SK-N-SH (cell line): Measurements from ENCODE around the gene SVIL. TPM values are rescaled to one million over a fixed set of nuclear protein-coding genes. Genes with fewer than 3 reads are reported as not detected.

Source experiments
- CTCF ChIA-PET: fragments of 300-600, 350-600 bp; formaldehyde crosslinking; extraction: SDS; loops from one replicate; lab custom pipeline; 2021; lab: Yijun Ruan, JAX
- POLR2A ChIA-PET: fragments of 350-600 bp; sonication (Branson Sonifier 250); formaldehyde crosslinking; extraction: SDS; loops from one replicate; lab custom pipeline; 2020; ENCODE audit warnings: antibody characterized with exemption, inconsistent platforms; lab: Yijun Ruan, JAX
- DNase-seq: peaks from one replicate; pipeline ENCODE4 v3.0.0; 2012
- H2AFZ ChIP-seq: fragments of 200-600 bp; sonication (generic); 2 replicates; pipeline ENCODE4 v1.8.1; 2016; ENCODE audit warnings: antibody characterized with exemption, mild to moderate bottlenecking, low read depth
- H3F3A ChIP-seq: fragments of 200-600 bp; sonication (generic); replicated peaks from 2 replicates; pipeline ENCODE3; 2016; ENCODE audit warnings: antibody characterized with exemption, mild to moderate bottlenecking; ENCODE audit not compliant: insufficient read depth
- H3K27ac ChIP-seq, 2 experiments: fragments of 200-500 bp in 1 of 2; fragments of 200-600 bp in 1 of 2; sonication (Bioruptor generic) in 1 of 2; sonication (generic), shearing (Covaris generic) in 1 of 2; 2 replicates each; pipeline versions ENCODE4 v1.5.1 to v1.6.1; 2014 to 2016; ENCODE audit warnings: low read depth in 2 of 2, inconsistent platforms in 1 of 2, low read length in 1 of 2, mild to moderate bottlenecking in 1 of 2, mixed read lengths in 1 of 2
- H3K27me3 ChIP-seq: fragments of 200-600 bp; sonication (generic), shearing (Covaris generic); 2 replicates; pipeline ENCODE4 v1.6.1; 2016; ENCODE audit warnings: mixed run types; ENCODE audit not compliant: insufficient read depth
- H3K36me3 ChIP-seq, 2 experiments: fragments of 200-500 bp in 1 of 2; fragments of 200-600 bp in 1 of 2; sonication (Bioruptor generic) in 1 of 2; sonication (generic) in 1 of 2; replicated peaks in 1 of 2; 2 replicates each; pipeline versions ENCODE3 to v1.5.1; 2014 to 2016; ENCODE audit warnings: low read length in 1 of 2, mild to moderate bottlenecking in 1 of 2; ENCODE audit not compliant: insufficient read depth in 2 of 2, control insufficient read depth in 1 of 2
- H3K4me1 ChIP-seq, 2 experiments: fragments of 200-500 bp in 1 of 2; fragments of 200-600 bp in 1 of 2; sonication (Bioruptor generic) in 1 of 2; sonication (generic), shearing (Covaris generic) in 1 of 2; 2 replicates each; pipeline versions ENCODE4 v1.5.1 to v1.6.1; 2014 to 2016; ENCODE audit warnings: low read depth in 1 of 2, low read length in 1 of 2, mixed run types in 1 of 2; ENCODE audit not compliant: insufficient read depth in 2 of 2, control insufficient read depth in 1 of 2
- H3K4me2 ChIP-seq: fragments of 200-600 bp; sonication (generic), shearing (Covaris generic); 2 replicates; pipeline ENCODE4 v1.6.1; 2017; ENCODE audit warnings: mixed run types
- H3K4me3 ChIP-seq, 2 experiments: fragments of 200-500 bp in 1 of 2; fragments of 200-600 bp in 1 of 2; sonication (Bioruptor generic) in 1 of 2; sonication (generic), shearing (Covaris generic) in 1 of 2; 2 replicates each; pipeline versions ENCODE4 v1.5.1 to v1.8.1; 2014 to 2016; ENCODE audit warnings: low read depth in 2 of 2, inconsistent platforms in 1 of 2, low read length in 1 of 2, mild to moderate bottlenecking in 1 of 2, mixed read lengths in 1 of 2, moderate library complexity in 1 of 2
- H3K79me2 ChIP-seq: fragments of 200-600 bp; sonication (generic); 2 replicates; pipeline ENCODE4 v1.8.1; 2017; ENCODE audit warnings: mild to moderate bottlenecking; ENCODE audit not compliant: insufficient read depth
- H3K9ac ChIP-seq: fragments of 200-600 bp; sonication (generic); 2 replicates; pipeline ENCODE4 v1.6.1; 2017; ENCODE audit warnings: mixed run types
- H3K9me2 ChIP-seq: fragments of 200-600 bp; sonication (generic); 2 replicates; pipeline ENCODE4 v1.6.1; 2017; ENCODE audit warnings: mixed run types
- H3K9me3 ChIP-seq: fragments of 200-600 bp; sonication (generic); 2 replicates; pipeline ENCODE4 v1.6.1; 2017; ENCODE audit warnings: mixed run types, mild to moderate bottlenecking, moderate library complexity
- H4K20me1 ChIP-seq: fragments of 200-600 bp; sonication (generic); 2 replicates; pipeline ENCODE4 v1.6.1; 2017; ENCODE audit warnings: mild to moderate bottlenecking, mixed run types; ENCODE audit not compliant: insufficient read depth
- CHD2 ChIP-seq: fragments of 150-350 bp; IDR thresholded peaks from 2 replicates; pipeline ENCODE4 v1.6.1; 2018; ENCODE audit warnings: low read length; ENCODE audit not compliant: partially characterized antibody
- ELF1 ChIP-seq: IDR thresholded peaks from 2 replicates; pipeline ENCODE4 v1.4.0; 2012
- EP300 ChIP-seq, 2 experiments: IDR thresholded peaks; 2 replicates each; pipeline versions ENCODE4 v1.4.0 to v1.6.1; 2012; ENCODE audit warnings: borderline replicate concordance in 1 of 2, low read depth in 1 of 2, low read length in 1 of 2
- EZH2phosphoT487 ChIP-seq: fragments of 200-600 bp; sonication (generic); IDR thresholded peaks from 2 replicates; pipeline ENCODE4 v1.6.1; 2017; ENCODE audit warnings: low read depth, mixed run types, mild to moderate bottlenecking, antibody characterized with exemption, moderate library complexity, borderline replicate concordance
- FOSL2 ChIP-seq: IDR thresholded peaks from 2 replicates; pipeline ENCODE4 v1.4.0; 2012; ENCODE audit warnings: low read depth, mild to moderate bottlenecking, moderate library complexity, borderline replicate concordance
- FOXM1 ChIP-seq: IDR thresholded peaks from 2 replicates; pipeline ENCODE4 v1.4.0; 2012; ENCODE audit warnings: low read depth, mild to moderate bottlenecking
- GABPA ChIP-seq: IDR thresholded peaks from 2 replicates; pipeline ENCODE4 v1.4.0; 2012; ENCODE audit warnings: low read depth, mild to moderate bottlenecking
- MEF2A ChIP-seq: IDR thresholded peaks from 2 replicates; pipeline ENCODE4 v1.4.0; 2012; ENCODE audit warnings: low read depth, borderline replicate concordance
- MXI1 ChIP-seq: IDR thresholded peaks from 2 replicates; pipeline ENCODE4 v1.6.1; 2012; ENCODE audit warnings: mild to moderate bottlenecking, low read depth, low read length, improper control_type of control experiment
- NFIC ChIP-seq: IDR thresholded peaks from 2 replicates; pipeline ENCODE4 v1.4.0; 2012; ENCODE audit warnings: borderline replicate concordance
- NRF1 ChIP-seq: IDR thresholded peaks from 2 replicates; pipeline ENCODE4 v1.6.1; 2012; ENCODE audit warnings: low read depth, mild to moderate bottlenecking, low read length
- PBX3 ChIP-seq: IDR thresholded peaks from 2 replicates; pipeline ENCODE4; 2012
- POLR2AphosphoS5 ChIP-seq: IDR thresholded peaks from 2 replicates; pipeline ENCODE4 v1.6.1; 2012; ENCODE audit warnings: low read depth, low read length
- RFX5 ChIP-seq: IDR thresholded peaks from 2 replicates; pipeline ENCODE4 v1.6.1; 2012; ENCODE audit warnings: mild to moderate bottlenecking, improper control_type of control experiment, low read length
- SIN3A ChIP-seq: IDR thresholded peaks from 2 replicates; pipeline ENCODE4 v1.6.1; 2012; ENCODE audit warnings: low read depth, mild to moderate bottlenecking, low read length, moderate library complexity, borderline replicate concordance
- TAF1 ChIP-seq: IDR thresholded peaks from 2 replicates; pipeline ENCODE4 v1.6.1; 2012; ENCODE audit warnings: low read depth, mild to moderate bottlenecking, low read length, moderate library complexity, borderline replicate concordance
- TCF12 ChIP-seq: IDR thresholded peaks from 2 replicates; pipeline ENCODE4 v1.4.0; 2012
- TEAD4 ChIP-seq: IDR thresholded peaks from 2 replicates; pipeline ENCODE4 v1.4.0; 2012; ENCODE audit warnings: mild to moderate bottlenecking, borderline replicate concordance; ENCODE audit not compliant: insufficient read depth
- YY1 ChIP-seq: IDR thresholded peaks from 2 replicates; pipeline ENCODE4 v1.4.0; 2012; ENCODE audit warnings: low read depth, mild to moderate bottlenecking
- WGBS: methylation state at CpG from one replicate; pipeline ENCODE4 v1.1.6; 2017; ENCODE audit warnings: low lambda C conversion rate; 5-methylcytosine and 5-hydroxymethylcytosine counted together
- polyA plus RNA-seq, 3 experiments: library from polyadenylated mRNA; depleted of rRNA; stranded (reverse); fragments of >200 nt; gene quantifications; 2 replicates each; pipeline ENCODE4 v1.2.3, GENCODE V29; 2012
- TF ChIP-seq, protein P1 (sequence below): IDR thresholded peaks from 2 replicates; pipeline ENCODE4 v1.4.0; 2012; ENCODE audit warnings: low read depth, borderline replicate concordance

The SVIL gene
- polyA plus RNA-seq, 1 of the 3 experiments (the other 2 are of a cell fraction): 48.7 TPM

- peaks cover 51% of the 10 kb centered on the region; the same call in 1 of the 2 replicates for H4K20me1 ChIP-seq
- CTCF ChIA-PET: no interaction called here
- TF ChIP-seq NFIC: no peak
- TF ChIP-seq MXI1: no peak
- no peak for TF ChIP-seq GABPA
- TF ChIP-seq YY1: no peak
- TF ChIP-seq EZH2phosphoT487: no peak
- no peak for TF ChIP-seq MEF2A
- TF ChIP-seq, protein P1, sequence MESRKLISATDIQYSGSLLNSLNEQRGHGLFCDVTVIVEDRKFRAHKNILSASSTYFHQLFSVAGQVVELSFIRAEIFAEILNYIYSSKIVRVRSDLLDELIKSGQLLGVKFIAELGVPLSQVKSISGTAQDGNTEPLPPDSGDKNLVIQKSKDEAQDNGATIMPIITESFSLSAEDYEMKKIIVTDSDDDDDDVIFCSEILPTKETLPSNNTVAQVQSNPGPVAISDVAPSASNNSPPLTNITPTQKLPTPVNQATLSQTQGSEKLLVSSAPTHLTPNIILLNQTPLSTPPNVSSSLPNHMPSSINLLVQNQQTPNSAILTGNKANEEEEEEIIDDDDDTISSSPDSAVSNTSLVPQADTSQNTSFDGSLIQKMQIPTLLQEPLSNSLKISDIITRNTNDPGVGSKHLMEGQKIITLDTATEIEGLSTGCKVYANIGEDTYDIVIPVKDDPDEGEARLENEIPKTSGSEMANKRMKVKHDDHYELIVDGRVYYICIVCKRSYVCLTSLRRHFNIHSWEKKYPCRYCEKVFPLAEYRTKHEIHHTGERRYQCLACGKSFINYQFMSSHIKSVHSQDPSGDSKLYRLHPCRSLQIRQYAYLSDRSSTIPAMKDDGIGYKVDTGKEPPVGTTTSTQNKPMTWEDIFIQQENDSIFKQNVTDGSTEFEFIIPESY: no peak
- TF ChIP-seq EP300 (IDR thresholded peaks at IDR 0.05; ENCODE audit: borderline replicate concordance in 1 of 2, low read depth in 1 of 2, low read length in 1 of 2): no peak
- no peak for TF ChIP-seq PBX3
- no peak for TF ChIP-seq ELF1
- no peak for TF ChIP-seq TAF1
- TF ChIP-seq POLR2AphosphoS5: no peak
- TF ChIP-seq SIN3A: no peak
- TF ChIP-seq FOXM1: no peak
- TF ChIP-seq FOSL2: no peak
- TF ChIP-seq CHD2: no peak
- H3K9me2 ChIP-seq: no peaks in the 10 kb centered on the region
- H3K9ac ChIP-seq: no peak overlapping the region
- peaks cover 15% of the 10 kb centered on the region for H3F3A ChIP-seq
- no peaks in the 10 kb centered on the region for H3K9me3 ChIP-seq
- H3K4me1 ChIP-seq: peaks cover 2 to 40% of the 10 kb centered on the region in 2 experiments; a peak in 3 of 4 replicates
- no peak overlapping the region for H2AFZ ChIP-seq
- WGBS: 99% methylated on average over 9 of the region's 10 CpGs
- no peaks in the 10 kb centered on the region for H3K27me3 ChIP-seq
- POLR2A ChIA-PET: no interaction called here
- H3K4me3 ChIP-seq: no peak overlapping the region
- H3K36me3 ChIP-seq: no peaks in the 10 kb centered on the region
- no peak for DNase-seq
- peaks cover 60% of the 10 kb centered on the region for H3K79me2 ChIP-seq
- no peak overlapping the region; a peak in 1 of 4 replicates for H3K27ac ChIP-seq
- H3K4me2 ChIP-seq: no peak overlapping the region
Observed at GRCh38 chr10:29595636-29596225, 39.0 kb downstream of the SVIL start.

DNA sequence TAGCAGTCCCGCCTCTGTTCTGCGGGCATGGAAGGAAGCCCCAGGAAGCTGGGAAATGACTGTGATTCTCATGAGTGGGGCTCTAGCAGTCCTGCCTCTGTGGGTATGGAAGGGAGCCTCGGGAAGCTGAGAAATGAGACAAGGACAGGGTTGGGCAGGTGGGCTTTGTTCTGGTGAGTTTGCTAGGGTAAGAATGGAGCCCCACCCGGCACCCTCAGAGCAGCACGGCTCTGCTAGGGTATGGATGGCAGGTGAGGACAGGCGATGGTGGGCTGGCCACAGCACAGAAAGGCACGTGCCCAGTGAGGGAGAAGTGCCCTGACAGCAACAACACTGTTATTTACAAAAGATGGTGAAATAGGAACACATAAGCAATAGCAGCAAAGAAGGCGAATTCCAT, 39.6 kb downstream of the SVIL start:
- Histone ChIP-seq H4K20me1 (peaks cover 49% of the 10 kb centered on the region; the same call in 1 of the 2 replicates), H3K4me1 (peaks cover 6 to 35% of the 10 kb centered on the region in 2 experiments), H3K79me2 (peaks cover 60% of the 10 kb centered on the region), H3F3A (peaks cover 21% of the 10 kb centered on the region), H3K4me2 (no peak overlapping the region), H2AFZ (no peak overlapping the region), H3K9me2 (no peaks in the 10 kb centered on the region), H3K36me3 (no peaks in the 10 kb centered on the region), H3K27ac (no peak overlapping the region; a peak in 1 of 4 replicates), H3K27me3 (no peaks in the 10 kb centered on the region), H3K4me3 (no peak overlapping the region), H3K9ac (no peak overlapping the region), H3K9me3 (no peaks in the 10 kb centered on the region)
- 94% methylated on average over 7 of the region's 8 CpGs for WGBS
- CTCF ChIA-PET: no interaction called here
- POLR2A ChIA-PET: no interaction called here
- no peak for DNase-seq
- TF ChIP-seq TEAD4 (no peak), MEF2A (no peak), GABPA (no peak), SIN3A (no peak), NRF1 (no peak), TCF12 (no peak), PBX3 (no peak), RFX5 (no peak)
- TF ChIP-seq, protein P1: no peak
